ENCODE results near the gene TPM2. TPM values are rescaled to one million over a fixed set of nuclear protein-coding genes. Genes with fewer than 3 reads are reported as not detected.

The TPM2 gene
- total RNA-seq, 1 experiment from 2014 or later = 793 TPM

GRCh38 chr9:35679091-35679490 is 10.6 kb downstream of the TPM2 start:
- DNase-seq (ENCODE audit: low read depth) = no peak

- DNase-seq (ENCODE audit: low read depth) = no peak
Measured at GRCh38 chr9:35675732-35676392, 13.9 kb downstream of the TPM2 start.

- DNase-seq (ENCODE audit: low read depth) = no peak
Measured at GRCh38 chr9:35675204-35675603, 14.5 kb downstream of the TPM2 start.

GRCh38 chr9:35674025-35674361 is 15.7 kb downstream of the TPM2 start:
- DNase-seq (ENCODE audit: low read depth) = no peak

- no peak for DNase-seq (ENCODE audit: low read depth)
Measured at GRCh38 chr9:35673132-35674024, 16.3 kb downstream of the TPM2 start, which contains the start of gene CA9. TSS of gene CA9 (plus strand) at chr9:35673928. CDS start at chr9:35673960, 32 bp downstream.

GRCh38 chr9:35669331-35670145 is 20.2 kb downstream of the TPM2 start:
- DNase-seq (ENCODE audit: low read depth) = no peak

GRCh38 chr9:35667939-35668338 is 21.8 kb downstream of the TPM2 start:
- no peak for DNase-seq (ENCODE audit: low read depth)

- DNase-seq (ENCODE audit: low read depth) = no peak
Measured at GRCh38 chr9:35666549-35666948, 23.2 kb downstream of the TPM2 start.

- DNase-seq (ENCODE audit: low read depth) = no peak
Measured at GRCh38 chr9:35666045-35666444, 23.7 kb downstream of the TPM2 start.

GRCh38 chr9:35665471-35665818 is 24.3 kb downstream of the TPM2 start:
- no peak for DNase-seq (ENCODE audit: low read depth)

- DNase-seq (ENCODE audit: low read depth) = peak; percentile 94
Measured at GRCh38 chr9:35664531-35665470, 24.9 kb downstream of the TPM2 start, which contains the start of gene ARHGEF39. TSS of gene ARHGEF39 (minus strand) at chr9:35665195. CDS start at chr9:35665169, 26 bp downstream.

- no peak for DNase-seq (ENCODE audit: low read depth)
Measured at GRCh38 chr9:35662437-35662836, 27.3 kb downstream of the TPM2 start.

- DNase-seq (ENCODE audit: low read depth) = no peak
Measured at GRCh38 chr9:35661756-35662350, 27.9 kb downstream of the TPM2 start.

GRCh38 chr9:35660966-35661415 is 28.7 kb downstream of the TPM2 start:
- no peak for DNase-seq (ENCODE audit: low read depth)

- peak; percentile 81 for DNase-seq (ENCODE audit: low read depth)
Measured at GRCh38 chr9:35659340-35659739, 30.4 kb downstream of the TPM2 start.

GRCh38 chr9:35658968-35659220 is 30.8 kb downstream of the TPM2 start:
- DNase-seq (ENCODE audit: low read depth) = peak; percentile 78

- peak; percentile 94 for DNase-seq (ENCODE audit: low read depth)
Measured at GRCh38 chr9:35658137-35658967, 31.4 kb downstream of the TPM2 start, which contains the start of gene CCDC107. TSS of gene CCDC107 (plus strand) at chr9:35658292. CDS start at chr9:35658380, 88 bp downstream.

GRCh38 chr9:35657546-35658136 is 32.1 kb downstream of the TPM2 start, which contains the start of gene RMRP:
TSS of gene RMRP (minus strand) at chr9:35658019.
- peak; percentile 100 for DNase-seq (ENCODE audit: low read depth)

- no peak for DNase-seq (ENCODE audit: low read depth)
Measured at GRCh38 chr9:35656831-35657545, 32.7 kb downstream of the TPM2 start.
